SK-N-MC (cell line): ENCODE data around the gene CCNB3.
"Not testable (repeated sequence)": the region's sequence is repeated elsewhere in the genome, so short reads cannot be mapped to it uniquely, and the experiment has no call there.

Source experiments
- DNase-seq: peaks from one replicate; pipeline ENCODE4 v3.0.0-alpha.2; 2011; ENCODE audit warnings: low read depth, low spot score
- H3K27ac ChIP-seq: fragments of 200-600 bp; sonication (generic); 2 replicates; pipeline ENCODE4 v1.5.1; 2016; ENCODE audit warnings: mixed run types
- H3K36me3 ChIP-seq: fragments of 200-600 bp; sonication (generic); 2 replicates; pipeline ENCODE4 v1.6.1; 2017; ENCODE audit warnings: antibody characterized with exemption, low read length, mixed read lengths; ENCODE audit not compliant: insufficient read depth
- H3K4me3 ChIP-seq: fragments of 200-600 bp; sonication (generic); 2 replicates; pipeline ENCODE4 v1.5.1; 2016
- H3K9ac ChIP-seq: fragments of 200-600 bp; sonication (generic); 2 replicates; pipeline ENCODE4 v1.8.0; 2017; ENCODE audit warnings: mixed run types, mixed read lengths; ENCODE audit not compliant: insufficient read length
- H3K9me3 ChIP-seq: fragments of 200-600 bp; sonication (generic); 2 replicates; pipeline ENCODE4 v1.6.1; 2017; ENCODE audit warnings: low read depth, mild to moderate bottlenecking, antibody characterized with exemption, low read length, moderate library complexity, mixed read lengths
- EZH2 ChIP-seq: fragments of 200-600 bp; sonication (generic); IDR thresholded peaks from one replicate; pipeline ENCODE4 v1.6.1; 2017; ENCODE audit warnings: antibody characterized with exemption
- FOXP2 ChIP-seq: optimal IDR thresholded peaks from 2 replicates; pipeline ENCODE3; 2011; ENCODE audit warnings: mild to moderate bottlenecking, moderate library complexity; ENCODE audit not compliant: insufficient read depth; ENCODE audit errors: extremely low read length, control extremely low read depth
- POLR2AphosphoS5 ChIP-seq: IDR thresholded peaks from 2 replicates; pipeline ENCODE4 v1.6.1; 2012; ENCODE audit warnings: mild to moderate bottlenecking, low read depth, low read length, borderline replicate concordance

The CCNB3 gene

DNA sequence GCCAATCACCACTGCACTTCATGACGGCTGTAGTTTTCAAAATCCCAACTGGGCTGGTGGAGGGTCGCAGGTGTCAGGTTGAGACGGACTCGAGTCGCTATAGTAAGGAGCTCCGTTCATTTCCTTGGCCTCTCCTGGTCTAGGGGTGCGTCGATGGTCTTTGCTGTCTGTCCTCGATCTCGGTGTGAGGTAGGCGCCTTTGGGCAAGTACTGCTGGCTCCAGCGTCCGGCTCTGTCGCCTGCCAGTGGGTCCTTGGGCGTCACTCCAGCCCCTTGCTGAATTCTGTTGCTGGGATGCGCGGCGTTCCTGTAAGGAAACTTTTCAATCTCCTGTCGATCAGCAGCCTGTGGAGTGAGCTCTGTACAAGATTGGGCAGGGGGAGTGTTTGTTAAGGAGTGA is 76.7 kb downstream of the CCNB3 start:
- no peak for DNase-seq
- Histone ChIP-seq H3K9ac (no peak overlapping the region), H3K4me3 (no peak overlapping the region), H3K36me3 (no peaks in the 10 kb centered on the region), H3K27ac (no peak overlapping the region), H3K9me3 (no peaks in the 10 kb centered on the region)
- TF ChIP-seq EZH2 (no peak), FOXP2 (no peak)

GRCh38 chrX:50327235-50327634 is 122.7 kb downstream of the CCNB3 start:
- Histone ChIP-seq H3K9me3 (no peaks in the 10 kb centered on the region), H3K27ac (no peak overlapping the region), H3K36me3 (no peaks in the 10 kb centered on the region), H3K9ac (no peak overlapping the region), H3K4me3 (no peak overlapping the region)
- TF ChIP-seq FOXP2 (no peak), EZH2 (no peak), POLR2AphosphoS5 (no peak)
- no peak for DNase-seq

- not testable (repeated sequence) for H3K4me3 ChIP-seq, H3K27ac ChIP-seq, H3K9me3 ChIP-seq, DNase-seq, H3K9ac ChIP-seq, H3K36me3 ChIP-seq
These were observed 128.1 kb downstream of the CCNB3 start for GRCh38 chrX:50332668-50333067.

- TF ChIP-seq FOXP2 (no peak), POLR2AphosphoS5 (no peak), EZH2 (no peak)
- H3K27ac ChIP-seq, result no peak overlapping the region
- no peak overlapping the region for H3K9ac ChIP-seq
- H3K4me3 ChIP-seq, result no peak overlapping the region
- no peak for DNase-seq
- H3K36me3 ChIP-seq, result no peaks in the 10 kb centered on the region
- H3K9me3 ChIP-seq, result no peaks in the 10 kb centered on the region
These were observed 128.7 kb downstream of the CCNB3 start for GRCh38 chrX:50333308-50333707.

- Histone ChIP-seq H3K9me3 (no peaks in the 10 kb centered on the region), H3K36me3 (no peaks in the 10 kb centered on the region), H3K9ac (no peak overlapping the region), H3K4me3 (no peak overlapping the region), H3K27ac (no peak overlapping the region)
- no peak for DNase-seq
- no peak for TF ChIP-seq POLR2AphosphoS5
- TF ChIP-seq FOXP2, result no peak
- TF ChIP-seq EZH2, result no peak
These were observed 139.4 kb downstream of the CCNB3 start for GRCh38 chrX:50343917-50344316.

DNA sequence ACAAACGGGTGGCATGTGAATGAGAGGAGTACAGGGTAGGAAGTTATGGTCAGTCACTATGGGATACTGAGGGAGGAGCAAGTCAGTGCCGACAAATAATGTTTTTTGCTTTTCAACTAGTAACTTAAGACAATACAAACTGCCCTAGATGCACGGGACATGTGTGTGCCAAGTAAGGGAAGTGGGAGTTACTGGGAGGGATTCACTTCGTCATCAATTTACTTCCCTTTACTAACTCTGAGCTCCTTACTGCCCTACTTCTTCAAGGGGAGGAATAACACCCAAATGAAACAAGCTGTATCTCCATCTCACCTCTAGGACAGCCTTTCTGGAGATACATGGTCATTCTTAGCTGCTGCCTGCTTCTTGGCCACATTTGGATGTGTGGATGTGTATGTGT is 168.4 kb downstream of the CCNB3 start:
- Histone ChIP-seq H3K9me3 (no peaks in the 10 kb centered on the region), H3K4me3 (no peak overlapping the region), H3K36me3 (no peaks in the 10 kb centered on the region), H3K27ac (no peak overlapping the region), H3K9ac (no peak overlapping the region)
- no peak for DNase-seq
- no peak for TF ChIP-seq POLR2AphosphoS5
- no peak for TF ChIP-seq EZH2
- TF ChIP-seq FOXP2, result no peak

DNA sequence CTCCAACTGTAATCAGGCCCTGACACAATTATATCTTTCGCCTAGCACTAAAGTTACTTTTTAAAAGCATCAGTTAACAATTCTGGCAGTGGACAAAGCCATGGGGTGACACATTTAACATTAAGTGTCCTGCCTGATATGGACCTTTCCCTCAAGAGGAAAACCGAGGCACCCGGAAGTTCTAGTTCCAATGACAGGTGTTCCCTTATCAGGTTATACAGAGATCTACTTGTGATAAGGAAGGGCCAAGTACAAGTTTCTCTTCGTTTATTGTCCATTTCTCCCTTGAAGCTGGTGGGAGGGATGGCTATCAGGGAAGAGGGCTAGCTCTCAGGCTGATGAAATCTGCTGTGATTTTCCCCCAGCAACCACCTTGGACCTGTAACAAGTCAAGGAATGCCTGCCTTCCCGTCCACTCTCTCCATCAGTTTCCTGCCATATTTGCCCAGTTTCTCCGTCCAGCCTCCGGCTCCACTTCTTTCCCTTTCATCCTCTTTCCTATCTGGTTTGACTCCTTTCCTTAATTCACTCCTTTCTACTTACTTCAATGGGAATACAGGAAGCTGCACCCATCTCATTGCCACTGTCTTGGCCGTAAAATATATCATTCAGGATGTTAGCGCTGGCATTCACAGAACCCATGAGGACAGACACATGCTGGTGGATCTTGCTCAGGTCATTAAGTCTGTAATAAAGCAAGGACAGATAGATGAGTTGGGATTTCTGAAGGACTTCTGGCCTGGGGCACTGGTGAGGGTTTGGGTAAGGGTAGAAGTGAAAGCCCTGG is 171.1 kb downstream of the CCNB3 start:
- no peak overlapping the region for H3K27ac ChIP-seq
- no peaks in the 10 kb centered on the region for H3K9me3 ChIP-seq
- H3K4me3 ChIP-seq, result no peak overlapping the region
- no peaks in the 10 kb centered on the region for H3K36me3 ChIP-seq
- no peak for TF ChIP-seq POLR2AphosphoS5
- TF ChIP-seq FOXP2, result no peak
- no peak for TF ChIP-seq EZH2
- no peak for DNase-seq
- no peak overlapping the region for H3K9ac ChIP-seq

DNA sequence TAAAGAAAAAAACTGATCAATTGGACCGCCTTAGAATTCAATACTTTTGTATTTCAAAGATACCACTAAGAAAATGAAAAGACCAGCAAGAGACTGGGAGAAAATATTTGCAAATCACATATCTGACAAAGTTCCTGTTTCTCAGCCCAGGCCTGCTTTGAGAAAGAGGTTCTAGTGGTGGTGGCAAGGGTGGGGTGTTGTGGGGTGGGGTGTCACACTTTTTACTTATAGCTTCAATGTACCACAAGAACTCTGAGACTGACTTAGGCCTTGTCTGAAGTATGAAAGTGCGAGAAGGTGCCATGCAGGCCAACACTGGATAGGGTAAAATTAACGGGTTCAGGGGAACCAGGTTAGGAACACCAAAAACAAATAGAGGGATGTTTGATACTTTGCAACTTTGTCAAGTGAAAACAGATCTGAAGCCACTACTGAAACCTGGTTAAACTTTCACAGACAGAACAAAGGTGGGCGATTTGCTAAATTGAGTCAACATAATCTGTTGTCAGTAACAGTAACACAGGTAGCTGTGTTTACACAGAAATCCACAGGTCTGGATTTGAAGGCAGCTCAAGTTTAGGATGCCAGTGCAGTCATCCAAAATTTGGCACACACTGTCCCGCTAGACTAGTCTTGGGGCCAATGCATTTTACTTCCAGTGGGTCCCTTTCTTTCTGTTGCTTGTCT is 177.3 kb downstream of the CCNB3 start:
- TF ChIP-seq FOXP2 (no peak), EZH2 (no peak), POLR2AphosphoS5 (no peak)
- H3K27ac ChIP-seq, result no peak overlapping the region
- DNase-seq, result no peak
- H3K36me3 ChIP-seq, result no peaks in the 10 kb centered on the region
- no peaks in the 10 kb centered on the region for H3K9me3 ChIP-seq
- no peak overlapping the region for H3K9ac ChIP-seq
- H3K4me3 ChIP-seq, result no peak overlapping the region

- Histone ChIP-seq H3K9me3 (no peaks in the 10 kb centered on the region), H3K27ac (no peak overlapping the region), H3K9ac (no peak overlapping the region), H3K4me3 (no peak overlapping the region), H3K36me3 (no peaks in the 10 kb centered on the region)
- DNase-seq, result no peak
- TF ChIP-seq EZH2, result no peak
- no peak for TF ChIP-seq FOXP2
- TF ChIP-seq POLR2AphosphoS5, result no peak
These were observed 182.0 kb downstream of the CCNB3 start for GRCh38 chrX:50386520-50386919.
